K562 (cell line): ENCODE data around the gene DMBT1. TPM values are rescaled to one million over a fixed set of nuclear protein-coding genes. Genes with fewer than 3 reads are reported as not detected.

ENCODE experiments used
- ATAC-seq: fragments of 200-7000 bp; cut with Tn5 transposase; 3 replicates; pipeline ENCODE4 v1.9.1; 2020; ENCODE audit warnings: moderate library complexity
- BruUV-seq: library from RNA; stranded (reverse); fragments of 400-500 nt; replicated peaks from 2 replicates; lab custom pipeline; 2021; lab: Mats Ljungman, UMichigan
- CTCF ChIA-PET: fragments of 300-600 bp; formaldehyde crosslinking; extraction: SDS; loops from one replicate; lab custom pipeline; 2021; ENCODE audit warnings: low intra/inter-chr PET ratio; lab: Yijun Ruan, JAX
- POLR2A ChIA-PET: fragments of 300-600, 350-650 bp; sonication (Branson Sonifier 250); formaldehyde crosslinking; extraction: SDS; loops from one replicate; lab custom pipeline; 2021; ENCODE audit warnings: antibody characterized with exemption, inconsistent platforms; lab: Yijun Ruan, JAX
- DNase-seq, 4 experiments: peaks; one replicate each; pipeline versions ENCODE4 v3.0.0 to v3.0.0-alpha.2; 2011 to 2018; ENCODE audit warnings: low spot score in 3 of 4, mixed read lengths in 3 of 4; ENCODE audit errors: extremely low read depth in 1 of 4
- FAIRE-seq: peaks from 2 replicates; lab custom pipeline; 2011; peaks lifted over from hg19 to GRCh38; lab: Jason Lieb, UNC
- H2AFZ ChIP-seq: 2 replicates; pipeline ENCODE4 v1.6.0; 2011; ENCODE audit warnings: low read depth, low read length, control low read depth, inconsistent platforms
- H3K27ac ChIP-seq: fragments of 200-600 bp; 3 replicates; pipeline ENCODE4 v1.8.0; 2011; ENCODE audit warnings: low read depth, mild to moderate bottlenecking, control low read depth, inconsistent platforms, low read length, moderate library complexity, mixed read lengths; ENCODE audit errors: extremely low read depth
- H3K27me3 ChIP-seq, 2 experiments: fragments of 300-600 bp in 1 of 2; 2 replicates in 1 of 2; 3 replicates in 1 of 2; pipeline versions ENCODE4 v1.6.0 to v1.8.0; 2011; ENCODE audit warnings: inconsistent platforms in 2 of 2, low read length in 2 of 2, mild to moderate bottlenecking in 1 of 2, mixed read lengths in 1 of 2, moderate library complexity in 1 of 2; ENCODE audit not compliant: control insufficient read depth in 2 of 2, insufficient read depth in 2 of 2
- H3K36me3 ChIP-seq: fragments of 300-600 bp; 3 replicates; pipeline ENCODE4 v1.8.0; 2011; ENCODE audit warnings: mild to moderate bottlenecking, low read length, inconsistent platforms; ENCODE audit not compliant: control insufficient read depth, insufficient read depth
- H3K4me1 ChIP-seq, 2 experiments: fragments of 200-600 bp in 1 of 2; replicated peaks in 1 of 2; 2 replicates in 1 of 2; 3 replicates in 1 of 2; pipeline versions ENCODE4 v1.5.1 to v1.8.0; 2011; ENCODE audit warnings: inconsistent platforms in 2 of 2, low read length in 2 of 2, mild to moderate bottlenecking in 1 of 2, mixed read lengths in 1 of 2, moderate library complexity in 1 of 2; ENCODE audit not compliant: control insufficient read depth in 2 of 2, insufficient read depth in 2 of 2
- H3K4me2 ChIP-seq: 2 replicates; pipeline ENCODE4 v1.6.1; 2011; ENCODE audit warnings: low read length, control low read depth, inconsistent platforms, mixed read lengths; ENCODE audit not compliant: insufficient read depth
- H3K4me3 ChIP-seq: fragments of 200-600 bp; sonication (generic), shearing (Covaris generic); 2 replicates; pipeline ENCODE4 v1.5.1; 2016; ENCODE audit warnings: control low read depth, inconsistent platforms
- H3K79me2 ChIP-seq: fragments of 200-600 bp; 3 replicates; pipeline ENCODE4 v1.8.0; 2011; ENCODE audit warnings: low read length, inconsistent platforms; ENCODE audit not compliant: control insufficient read depth, insufficient read depth
- H3K9ac ChIP-seq, 2 experiments: 2 replicates each; pipeline versions ENCODE4 v1.6.0 to v1.6.1; 2011; ENCODE audit warnings: low read depth in 2 of 2, low read length in 2 of 2, control low read depth in 1 of 2, inconsistent platforms in 1 of 2, mild to moderate bottlenecking in 1 of 2, mixed read lengths in 1 of 2; ENCODE audit not compliant: insufficient read depth in 1 of 2
- H3K9me1 ChIP-seq: one replicate; pipeline ENCODE4 v1.6.0; 2011; ENCODE audit warnings: inconsistent platforms, mild to moderate bottlenecking, low read length, moderate library complexity; ENCODE audit not compliant: control insufficient read depth, insufficient read depth
- H3K9me3 ChIP-seq: replicated peaks from 2 replicates; pipeline ENCODE4 v1.5.1; 2011; ENCODE audit warnings: low read depth, low read length, inconsistent platforms; ENCODE audit not compliant: control insufficient read depth, insufficient read depth
- H4K20me1 ChIP-seq: replicated peaks from 2 replicates; pipeline ENCODE4 v1.6.1; 2011; ENCODE audit warnings: low read length, inconsistent platforms, mixed read lengths; ENCODE audit not compliant: control insufficient read depth, insufficient read depth
- ELF4 ChIP-seq: fragments of 450-650 bp; formaldehyde crosslinking; IDR thresholded peaks from 2 replicates; pipeline ENCODE4 v1.4.0; 2022; ENCODE audit warnings: missing genetic modification characterization
- RBM25 ChIP-seq: fragments of 200-400 bp; formaldehyde crosslinking; IDR thresholded peaks from 2 replicates; pipeline ENCODE4 v1.6.1; 2018; ENCODE audit warnings: low read length, low read depth, moderate library complexity; ENCODE audit not compliant: severe bottlenecking
- YBX1 ChIP-seq: fragments of 450-650 bp; IDR thresholded peaks from 2 replicates; pipeline ENCODE4 v1.7.1; 2016; ENCODE audit warnings: mild to moderate bottlenecking
- WGBS: fragments of 100-300 bp; shearing (Covaris generic); methylation state at CpG from one replicate; pipeline ENCODE4 v1.1.6; 2016; ENCODE audit warnings: low coverage, mixed read lengths; ENCODE audit not compliant: insufficient coverage; ENCODE audit errors: missing lambda C conversion rate; 5-methylcytosine and 5-hydroxymethylcytosine counted together
- in situ Hi-C: fragments of 300-500 bp; cut with MboI; formaldehyde crosslinking; loops from 4 replicates; pipeline ENCODE4 v1.15.0; 2018; ENCODE audit warnings: inconsistent platforms, mixed read lengths
- intact Hi-C: fragments of 100-400 bp; cut with micrococcal nuclease; formaldehyde crosslinking; loops from 2 replicates; pipeline ENCODE4 v1.14.2; 2022
- polyA plus RNA-seq, 8 experiments: library from polyadenylated mRNA; depleted of rRNA in 4 of 8; stranded (reverse) in 5 of 8; unstranded in 3 of 8; fragments of >200 nt; fragmentation: Nextera tagmentation in 2 of 8; fragmentation: Illumina TruSeq in 1 of 8; extraction: Ambion mirVana in 2 of 8; extraction: Trizol in 1 of 8; gene quantifications; 2 replicates each; pipeline versions ENCODE4 v1.2.1 to v1.2.3, GENCODE V29; 2011 to 2014; ENCODE audit warnings: inconsistent platforms in 1 of 8, missing spikeins in 1 of 8
- total RNA-seq, 7 experiments: library from RNA; depleted of rRNA in 6 of 7; stranded (reverse); fragments of >200 nt in 6 of 7; fragmentation: Illumina TruSeq in 2 of 7; extraction: Trizol in 2 of 7; gene quantifications; 2 replicates each; pipeline versions ENCODE4 v1.2.1 to v1.2.3, GENCODE V29; 2011 to 2021; ENCODE audit warnings: low replicate concordance in 1 of 7
- TF ChIP-seq, protein P1 (sequence below): fragments of 450-650 bp; IDR thresholded peaks from 2 replicates; pipeline ENCODE4 v1.6.1; 2016; ENCODE audit warnings: borderline replicate concordance

DMBT1 gene
- total and polyA plus RNA-seq, 9 of the 15 experiments (the other 6 are each of a cell fraction or from before 2014, with no cell fraction given): 0.01 to 0.07 TPM; not detected in 7

GRCh38 chr10:122515022-122515424 lies 45.5 kb upstream of the DMBT1 start:
- FAIRE-seq: no peak
- H3K9me1 ChIP-seq: no peaks in the 10 kb centered on the region
- no peak for ATAC-seq
- H3K4me2 ChIP-seq: no peak overlapping the region
- no peak overlapping the region for H3K27ac ChIP-seq
- DNase-seq: no peak
- in situ Hi-C loops (no loop called here), intact Hi-C loops (no loop called here)
- CTCF ChIA-PET: no interaction called here
- no peak overlapping the region for H3K9ac ChIP-seq
- H3K4me3 ChIP-seq: no peak overlapping the region
- no peaks in the 10 kb centered on the region for H3K9me3 ChIP-seq
- H3K27me3 ChIP-seq: peaks cover 3 to 18% of the 10 kb centered on the region in 2 experiments; a peak in 3 of 5 replicates
- POLR2A ChIA-PET: no interaction called here
- TF ChIP-seq, protein P1, sequence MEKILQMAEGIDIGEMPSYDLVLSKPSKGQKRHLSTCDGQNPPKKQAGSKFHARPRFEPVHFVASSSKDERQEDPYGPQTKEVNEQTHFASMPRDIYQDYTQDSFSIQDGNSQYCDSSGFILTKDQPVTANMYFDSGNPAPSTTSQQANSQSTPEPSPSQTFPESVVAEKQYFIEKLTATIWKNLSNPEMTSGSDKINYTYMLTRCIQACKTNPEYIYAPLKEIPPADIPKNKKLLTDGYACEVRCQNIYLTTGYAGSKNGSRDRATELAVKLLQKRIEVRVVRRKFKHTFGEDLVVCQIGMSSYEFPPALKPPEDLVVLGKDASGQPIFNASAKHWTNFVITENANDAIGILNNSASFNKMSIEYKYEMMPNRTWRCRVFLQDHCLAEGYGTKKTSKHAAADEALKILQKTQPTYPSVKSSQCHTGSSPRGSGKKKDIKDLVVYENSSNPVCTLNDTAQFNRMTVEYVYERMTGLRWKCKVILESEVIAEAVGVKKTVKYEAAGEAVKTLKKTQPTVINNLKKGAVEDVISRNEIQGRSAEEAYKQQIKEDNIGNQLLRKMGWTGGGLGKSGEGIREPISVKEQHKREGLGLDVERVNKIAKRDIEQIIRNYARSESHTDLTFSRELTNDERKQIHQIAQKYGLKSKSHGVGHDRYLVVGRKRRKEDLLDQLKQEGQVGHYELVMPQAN: no peak
- TF ChIP-seq YBX1: no peak
- no peak for TF ChIP-seq RBM25
- TF ChIP-seq ELF4: no peak
- no TSS peak for BruUV-seq
- no peaks in the 10 kb centered on the region for H3K4me1 ChIP-seq
- no peak overlapping the region for H2AFZ ChIP-seq
- no peaks in the 10 kb centered on the region for H4K20me1 ChIP-seq
- no peaks in the 10 kb centered on the region for H3K36me3 ChIP-seq
- no peaks in the 10 kb centered on the region for H3K79me2 ChIP-seq
- 5% methylated on average over 5 of the region's 5 CpGs for WGBS
